ENCODE data around the gene TRPC4AP.
"Not testable (repeated sequence)": the region's sequence is repeated elsewhere in the genome, so short reads cannot be mapped to it uniquely, and the experiment has no call there.

TRPC4AP gene

GRCh38 chr20:35077872-35078271 lies 14.7 kb downstream of the TRPC4AP start:
- Histone ChIP-seq H3K4me2 (ENCODE audit: low read length) (no peak overlapping the region), H3K4me3 (ENCODE audit: low read length) (no peak overlapping the region), H3K36me3 (ENCODE audit: insufficient read depth, low read length) (peaks cover 13% of the 10 kb centered on the region), H3K9ac (ENCODE audit: low read depth, low read length) (no peak overlapping the region), H3K9me3 (replicated peaks; ENCODE audit: low read length) (no peaks in the 10 kb centered on the region), H3K4me1 (ENCODE audit: control insufficient read depth, insufficient read depth, low read length) (no peaks in the 10 kb centered on the region), H3K27me3 (ENCODE audit: control insufficient read depth, insufficient read depth, low read length) (no peaks in the 10 kb centered on the region)

- Histone ChIP-seq H3K4me2 (ENCODE audit: low read length) (no peak overlapping the region), H3K4me1 (ENCODE audit: control insufficient read depth, insufficient read depth, low read length) (no peaks in the 10 kb centered on the region), H3K9ac (ENCODE audit: low read depth, low read length) (no peak overlapping the region), H3K36me3 (ENCODE audit: insufficient read depth, low read length) (peaks cover 13% of the 10 kb centered on the region), H3K4me3 (ENCODE audit: low read length) (no peak overlapping the region), H3K9me3 (replicated peaks; ENCODE audit: low read length) (no peaks in the 10 kb centered on the region), H3K27me3 (ENCODE audit: control insufficient read depth, insufficient read depth, low read length) (no peaks in the 10 kb centered on the region)
These were observed 15.3 kb downstream of the TRPC4AP start for GRCh38 chr20:35077341-35077740.

DNA sequence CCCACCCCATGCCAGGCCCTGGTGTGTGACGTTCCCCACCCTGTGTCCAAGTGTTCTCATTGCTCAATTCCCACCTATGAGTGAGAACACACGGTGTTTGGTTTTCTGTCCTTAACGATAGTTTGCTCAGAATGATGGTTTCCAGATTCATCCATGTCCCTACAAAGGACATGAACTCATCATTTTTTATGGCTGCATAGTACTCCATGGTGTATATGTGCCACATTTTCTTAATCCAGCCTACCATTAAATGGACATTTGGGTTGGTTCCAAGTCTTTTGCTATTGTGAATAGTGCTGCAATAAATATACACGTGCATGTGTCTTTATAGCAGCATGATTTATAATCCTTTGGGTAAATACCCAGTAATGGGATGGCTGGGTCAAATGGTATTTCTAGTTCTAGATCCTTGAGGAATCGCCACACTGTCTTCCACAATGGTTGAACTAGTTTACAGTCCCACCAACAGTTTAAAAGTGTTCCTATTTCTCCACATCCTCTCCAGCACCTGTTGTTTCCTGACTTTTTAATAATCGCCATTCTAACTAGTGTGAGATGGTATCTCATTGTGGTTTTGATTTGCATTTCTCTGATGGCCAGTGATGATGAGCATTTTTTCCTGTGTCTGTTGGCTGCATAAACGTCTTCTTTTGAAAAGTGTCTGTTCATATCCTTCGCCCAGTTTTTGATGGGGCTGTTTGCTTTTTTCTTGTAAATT lies 21.0 kb downstream of the TRPC4AP start:
- not testable (repeated sequence) for H3K9ac ChIP-seq (ENCODE audit: low read depth, low read length)
- H3K36me3 ChIP-seq (ENCODE audit: insufficient read depth, low read length), result peaks cover 15% of the 10 kb centered on the region

GRCh38 chr20:35066194-35066593 lies 26.4 kb downstream of the TRPC4AP start:
- Histone ChIP-seq H3K27me3 (ENCODE audit: control insufficient read depth, insufficient read depth, low read length) (no peaks in the 10 kb centered on the region), H3K9ac (ENCODE audit: low read depth, low read length) (no peak overlapping the region), H3K4me3 (ENCODE audit: low read length) (no peak overlapping the region), H3K4me2 (ENCODE audit: low read length) (no peak overlapping the region), H3K9me3 (replicated peaks; ENCODE audit: low read length) (no peaks in the 10 kb centered on the region), H3K36me3 (ENCODE audit: insufficient read depth, low read length) (peaks cover 42% of the 10 kb centered on the region), H3K4me1 (ENCODE audit: control insufficient read depth, insufficient read depth, low read length) (no peaks in the 10 kb centered on the region)

More for the DNA sequence above, 21.0 kb downstream of the TRPC4AP start:
- H3K4me3 ChIP-seq (ENCODE audit: low read length); H3K4me1 ChIP-seq (ENCODE audit: control insufficient read depth, insufficient read depth, low read length); H3K9me3 ChIP-seq (replicated peaks; ENCODE audit: low read length); H3K4me2 ChIP-seq (ENCODE audit: low read length); H3K27me3 ChIP-seq (ENCODE audit: control insufficient read depth, insufficient read depth, low read length): not testable (repeated sequence)

DNA sequence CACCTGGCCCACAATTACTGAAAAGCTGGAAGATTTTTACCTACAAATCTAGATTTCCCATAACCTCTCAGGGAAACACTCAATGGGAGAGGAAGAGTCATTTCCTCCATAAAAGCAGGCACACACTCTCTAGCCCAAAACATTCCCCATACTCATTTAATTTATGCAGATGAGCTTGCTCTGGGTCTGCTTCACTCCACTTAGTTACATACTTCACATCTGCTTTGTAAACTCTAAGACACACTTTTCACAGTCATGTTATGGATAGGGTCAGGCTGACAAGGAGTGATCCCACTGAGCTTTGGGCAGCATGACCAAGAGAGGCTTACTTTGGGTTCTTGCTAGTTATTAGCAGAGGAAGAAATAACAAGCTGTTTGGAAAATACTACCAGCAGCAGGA lies 27.4 kb downstream of the TRPC4AP start:
- no peaks in the 10 kb centered on the region for H3K9me3 ChIP-seq (replicated peaks; ENCODE audit: low read length)
- H3K4me2 ChIP-seq (ENCODE audit: low read length), result no peak overlapping the region
- H3K4me1 ChIP-seq (ENCODE audit: control insufficient read depth, insufficient read depth, low read length), result no peaks in the 10 kb centered on the region
- no peak overlapping the region for H3K9ac ChIP-seq (ENCODE audit: low read depth, low read length)
- H3K36me3 ChIP-seq (ENCODE audit: insufficient read depth, low read length), result peaks cover 42% of the 10 kb centered on the region
- H3K4me3 ChIP-seq (ENCODE audit: low read length), result no peak overlapping the region
- no peaks in the 10 kb centered on the region for H3K27me3 ChIP-seq (ENCODE audit: control insufficient read depth, insufficient read depth, low read length)

DNA sequence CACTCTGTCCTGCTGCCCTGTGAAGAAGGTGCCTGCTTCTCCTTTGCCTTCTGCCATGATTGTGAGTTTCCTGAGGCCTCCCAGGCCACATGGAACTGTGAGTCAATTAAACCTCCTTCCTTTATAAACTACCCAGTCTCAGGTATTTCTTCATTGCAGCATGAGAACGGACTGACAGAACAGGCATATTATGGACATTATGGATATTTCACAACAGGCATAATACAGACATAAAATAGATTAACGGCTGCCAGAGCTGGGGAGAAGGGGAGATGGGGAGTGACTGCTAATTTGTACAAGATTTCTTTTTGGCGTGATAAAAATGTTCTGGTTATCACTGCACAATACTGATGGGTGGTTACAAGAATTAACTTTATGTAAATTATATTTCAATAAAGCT lies 29.4 kb downstream of the TRPC4AP start:
- Histone ChIP-seq H3K9ac (ENCODE audit: low read depth, low read length) (no peak overlapping the region), H3K9me3 (replicated peaks; ENCODE audit: low read length) (no peaks in the 10 kb centered on the region), H3K36me3 (ENCODE audit: insufficient read depth, low read length) (peaks cover 40% of the 10 kb centered on the region), H3K4me1 (ENCODE audit: control insufficient read depth, insufficient read depth, low read length) (no peaks in the 10 kb centered on the region), H3K27me3 (ENCODE audit: control insufficient read depth, insufficient read depth, low read length) (no peaks in the 10 kb centered on the region), H3K4me3 (ENCODE audit: low read length) (no peak overlapping the region), H3K4me2 (ENCODE audit: low read length) (no peak overlapping the region)

GRCh38 chr20:35062478-35062877 lies 30.1 kb downstream of the TRPC4AP start:
- Histone ChIP-seq H3K9me3 (replicated peaks; ENCODE audit: low read length) (no peaks in the 10 kb centered on the region), H3K27me3 (ENCODE audit: control insufficient read depth, insufficient read depth, low read length) (no peaks in the 10 kb centered on the region), H3K9ac (ENCODE audit: low read depth, low read length) (no peak overlapping the region), H3K4me2 (ENCODE audit: low read length) (no peak overlapping the region), H3K4me3 (ENCODE audit: low read length) (no peak overlapping the region), H3K36me3 (ENCODE audit: insufficient read depth, low read length) (peaks cover 33% of the 10 kb centered on the region), H3K4me1 (ENCODE audit: control insufficient read depth, insufficient read depth, low read length) (no peaks in the 10 kb centered on the region)

DNA sequence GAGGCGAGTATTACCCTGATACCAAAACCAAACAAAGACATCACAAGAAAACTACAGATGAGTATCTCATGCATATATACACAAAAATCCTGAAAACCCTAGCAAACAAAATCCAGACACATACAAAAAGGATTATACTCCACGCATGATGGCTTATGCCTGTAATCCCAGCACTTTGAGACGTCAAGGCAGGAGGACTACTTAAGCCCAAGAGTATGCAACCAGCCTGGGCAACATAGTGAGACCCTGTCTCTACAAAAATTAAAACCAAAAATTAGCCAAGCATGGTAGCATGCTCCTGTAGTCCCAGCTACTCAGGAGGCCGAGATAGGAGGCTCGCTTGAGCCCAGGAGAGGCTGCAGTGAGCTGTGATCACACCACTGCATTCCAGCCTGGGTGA lies 32.4 kb downstream of the TRPC4AP start:
- no peaks in the 10 kb centered on the region for H3K4me1 ChIP-seq (ENCODE audit: control insufficient read depth, insufficient read depth, low read length)

DNA sequence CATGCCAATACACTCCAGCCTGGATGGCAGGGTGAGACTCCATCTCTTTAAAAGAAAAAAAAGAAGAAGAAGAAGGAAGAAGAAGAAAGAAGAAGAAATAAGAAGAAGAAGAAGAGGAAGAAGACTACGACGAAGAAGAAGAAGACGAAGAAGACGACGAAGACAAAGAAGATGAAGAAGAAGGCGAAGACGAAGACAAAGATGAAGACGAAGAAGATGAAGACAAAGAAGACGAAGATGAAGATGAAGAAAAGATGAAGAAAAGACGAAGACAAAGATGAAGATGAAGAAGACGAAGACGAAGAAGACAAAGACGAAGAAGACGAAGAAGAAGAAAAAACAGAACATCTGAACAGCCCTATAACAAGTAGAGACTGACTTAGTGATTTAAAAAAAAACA lies 33.0 kb downstream of the TRPC4AP start:
- Histone ChIP-seq H3K4me3 (ENCODE audit: low read length) (no peak overlapping the region), H3K27me3 (ENCODE audit: control insufficient read depth, insufficient read depth, low read length) (no peaks in the 10 kb centered on the region), H3K9me3 (replicated peaks; ENCODE audit: low read length) (no peaks in the 10 kb centered on the region), H3K9ac (ENCODE audit: low read depth, low read length) (no peak overlapping the region), H3K4me1 (ENCODE audit: control insufficient read depth, insufficient read depth, low read length) (no peaks in the 10 kb centered on the region), H3K4me2 (ENCODE audit: low read length) (no peak overlapping the region), H3K36me3 (ENCODE audit: insufficient read depth, low read length) (peaks cover 26% of the 10 kb centered on the region)

More for the DNA sequence above, 32.4 kb downstream of the TRPC4AP start:
- no peak overlapping the region for H3K4me3 ChIP-seq (ENCODE audit: low read length)
- no peaks in the 10 kb centered on the region for H3K9me3 ChIP-seq (replicated peaks; ENCODE audit: low read length)
- H3K9ac ChIP-seq (ENCODE audit: low read depth, low read length), result no peak overlapping the region
- no peak overlapping the region for H3K4me2 ChIP-seq (ENCODE audit: low read length)
- no peaks in the 10 kb centered on the region for H3K27me3 ChIP-seq (ENCODE audit: control insufficient read depth, insufficient read depth, low read length)
- H3K36me3 ChIP-seq (ENCODE audit: insufficient read depth, low read length), result peaks cover 21% of the 10 kb centered on the region

DNA sequence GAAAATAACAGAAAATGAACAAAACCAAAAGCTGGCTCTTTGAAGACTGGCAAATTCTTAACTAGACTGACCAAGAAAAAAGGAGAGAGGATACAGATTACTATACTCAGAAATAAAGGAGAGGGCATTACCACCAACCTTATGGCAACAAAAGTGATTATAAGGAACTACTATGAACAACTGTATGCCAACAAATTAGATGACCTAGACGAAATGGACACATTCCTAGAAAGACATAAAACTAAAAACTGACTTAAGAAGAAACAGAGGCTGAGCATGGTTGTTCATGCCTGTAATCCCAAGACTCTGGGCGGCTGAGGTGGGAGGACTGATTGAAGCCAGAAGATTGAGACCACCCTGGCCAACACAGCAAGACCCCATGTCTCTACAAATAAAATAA lies 33.5 kb downstream of the TRPC4AP start:
- Histone ChIP-seq H3K9ac (ENCODE audit: low read depth, low read length) (no peak overlapping the region), H3K27me3 (ENCODE audit: control insufficient read depth, insufficient read depth, low read length) (no peaks in the 10 kb centered on the region), H3K4me2 (ENCODE audit: low read length) (no peak overlapping the region), H3K9me3 (replicated peaks; ENCODE audit: low read length) (no peaks in the 10 kb centered on the region), H3K36me3 (ENCODE audit: insufficient read depth, low read length) (peaks cover 31% of the 10 kb centered on the region), H3K4me1 (ENCODE audit: control insufficient read depth, insufficient read depth, low read length) (no peaks in the 10 kb centered on the region), H3K4me3 (ENCODE audit: low read length) (no peak overlapping the region)

DNA sequence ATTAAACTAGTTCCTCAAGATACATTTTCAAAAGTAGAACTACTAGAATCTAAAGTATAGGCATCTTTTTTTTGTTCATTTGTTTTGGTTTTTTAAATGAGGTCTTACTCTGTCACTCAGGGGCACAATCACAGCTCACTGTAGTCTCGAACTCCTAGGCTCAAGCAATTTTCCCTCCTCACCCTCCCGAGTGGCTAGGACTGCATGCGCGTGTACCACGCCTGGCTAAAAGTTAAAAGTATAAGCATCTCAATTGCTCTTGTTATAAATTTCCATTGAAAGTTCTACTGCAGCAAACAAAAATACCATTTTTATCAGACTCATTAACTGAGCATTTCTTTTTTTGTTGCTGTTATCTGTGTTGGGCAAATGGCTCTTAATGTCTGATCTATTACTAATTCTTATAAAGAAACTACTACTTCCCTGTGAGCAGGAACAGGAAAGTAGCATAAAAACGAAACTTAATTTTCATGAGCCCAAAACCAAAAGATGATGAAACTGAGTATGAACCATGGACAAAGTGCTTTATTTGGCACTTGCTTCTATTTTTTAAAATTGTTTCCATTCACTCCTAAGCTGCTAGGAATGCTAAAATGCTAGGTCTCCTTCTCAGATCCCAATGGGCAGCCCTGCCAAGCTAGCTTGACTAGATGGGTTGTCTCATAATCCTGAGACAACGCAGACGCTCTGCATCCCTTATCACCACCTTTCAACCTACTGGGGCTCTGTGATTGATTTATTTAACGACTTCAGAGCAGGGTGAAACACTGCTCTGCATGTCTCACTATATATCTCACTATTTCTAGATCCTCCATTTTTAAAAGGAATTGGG lies 36.9 kb downstream of the TRPC4AP start:
- H3K36me3 ChIP-seq (ENCODE audit: insufficient read depth, low read length), result peaks cover 23% of the 10 kb centered on the region
- H3K9ac ChIP-seq (ENCODE audit: low read depth, low read length), result no peak overlapping the region
- H3K4me2 ChIP-seq (ENCODE audit: low read length), result no peak overlapping the region
- no peak overlapping the region for H3K4me3 ChIP-seq (ENCODE audit: low read length)
- no peaks in the 10 kb centered on the region for H3K4me1 ChIP-seq (ENCODE audit: control insufficient read depth, insufficient read depth, low read length)
- no peaks in the 10 kb centered on the region for H3K9me3 ChIP-seq (replicated peaks; ENCODE audit: low read length)
- H3K27me3 ChIP-seq (ENCODE audit: control insufficient read depth, insufficient read depth, low read length), result no peaks in the 10 kb centered on the region

DNA sequence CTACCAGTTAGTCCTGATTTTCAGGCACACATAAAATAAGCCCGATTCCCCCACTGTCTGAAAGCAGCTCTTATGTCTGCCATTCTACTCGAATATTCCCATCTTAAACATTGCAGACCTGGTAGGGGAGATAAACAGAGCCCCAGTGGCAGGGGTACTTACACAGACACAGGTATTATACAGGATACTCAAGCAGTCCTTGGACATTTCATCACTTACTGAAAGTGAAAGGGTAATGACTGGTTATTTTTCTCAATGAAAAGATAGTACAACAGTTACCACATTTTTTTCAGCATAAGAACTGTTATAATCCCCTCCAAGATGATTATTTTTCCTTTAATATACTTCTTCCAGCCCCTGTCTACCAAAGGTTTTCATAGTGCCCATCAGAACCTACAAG lies 37.8 kb downstream of the TRPC4AP start:
- no peak overlapping the region for H3K9ac ChIP-seq (ENCODE audit: low read depth, low read length)
- no peaks in the 10 kb centered on the region for H3K4me1 ChIP-seq (ENCODE audit: control insufficient read depth, insufficient read depth, low read length)
- no peaks in the 10 kb centered on the region for H3K27me3 ChIP-seq (ENCODE audit: control insufficient read depth, insufficient read depth, low read length)
- H3K4me2 ChIP-seq (ENCODE audit: low read length), result no peak overlapping the region
- H3K36me3 ChIP-seq (ENCODE audit: insufficient read depth, low read length), result peaks cover 30% of the 10 kb centered on the region
- no peaks in the 10 kb centered on the region for H3K9me3 ChIP-seq (replicated peaks; ENCODE audit: low read length)
- H3K4me3 ChIP-seq (ENCODE audit: low read length), result no peak overlapping the region
